SU-DHL-6 (cell line): ENCODE measurements around the gene CELSR2.

Source experiments
- H2AFZ ChIP-seq: fragments of 200-600 bp; sonication (generic); 2 replicates; pipeline ENCODE4 v1.6.1; 2014; ENCODE audit warnings: low read depth, mild to moderate bottlenecking, moderate library complexity, mixed read lengths, antibody characterized with exemption, low read length; ENCODE audit not compliant: severe bottlenecking
- H3F3A ChIP-seq: fragments of 200-600 bp; shearing (Covaris generic); 2 replicates; pipeline ENCODE4 v1.6.0; 2016; ENCODE audit warnings: antibody characterized with exemption, mild to moderate bottlenecking; ENCODE audit not compliant: insufficient read depth
- H3K27ac ChIP-seq: fragments of 200-600 bp; sonication (generic); 2 replicates; pipeline ENCODE4 v1.5.1; 2016; ENCODE audit warnings: low read depth, mild to moderate bottlenecking, low read length, moderate library complexity, mixed read lengths
- H3K27me3 ChIP-seq: fragments of 200-600 bp; sonication (generic), shearing (Covaris generic); 2 replicates; pipeline ENCODE4 v1.6.0; 2014; ENCODE audit warnings: mild to moderate bottlenecking, low read length
- H3K36me3 ChIP-seq: fragments of 200-600 bp; sonication (generic); 2 replicates; pipeline ENCODE4 v1.6.1; 2014; ENCODE audit warnings: mild to moderate bottlenecking, low read length, mixed read lengths
- H3K4me2 ChIP-seq: fragments of 300-600, 200-600 bp; shearing (Covaris generic), sonication (generic); 2 replicates; pipeline ENCODE4 v1.6.0; 2014; ENCODE audit warnings: low read length, low read depth, mild to moderate bottlenecking; ENCODE audit not compliant: poor library complexity, severe bottlenecking
- H3K4me3 ChIP-seq: fragments of 200-600 bp; sonication (generic); 2 replicates; pipeline ENCODE4 v1.5.1; 2014; ENCODE audit warnings: antibody characterized with exemption, low read length, mild to moderate bottlenecking, mixed read lengths; ENCODE audit not compliant: insufficient read depth, poor library complexity, severe bottlenecking
- H3K79me2 ChIP-seq: fragments of 200-600 bp; sonication (generic); 2 replicates; pipeline ENCODE4 v1.6.1; 2014; ENCODE audit warnings: mild to moderate bottlenecking, low read length, moderate library complexity; ENCODE audit not compliant: insufficient read depth
- H3K9ac ChIP-seq: fragments of 200-600 bp; sonication (generic); 2 replicates; pipeline ENCODE4 v1.7.0; 2014; ENCODE audit warnings: mild to moderate bottlenecking, low read length
- H3K9me2 ChIP-seq: fragments of 200-600 bp; sonication (generic); replicated peaks from 2 replicates; pipeline ENCODE4 v1.6.1; 2014; ENCODE audit warnings: low read length; ENCODE audit not compliant: insufficient read depth
- H3K9me3 ChIP-seq: fragments of 200-600 bp; sonication (generic); 2 replicates; pipeline ENCODE4 v1.6.1; 2014; ENCODE audit warnings: low read length, mixed read lengths; ENCODE audit not compliant: insufficient read depth
- H4K20me1 ChIP-seq: fragments of 200-600 bp; sonication (generic); 2 replicates; pipeline ENCODE4 v1.6.1; 2014; ENCODE audit warnings: low read depth, mild to moderate bottlenecking, antibody characterized with exemption, low read length, moderate library complexity, mixed read lengths
- CTCF ChIP-seq: fragments of 200-600 bp; sonication (generic); IDR thresholded peaks from one replicate; pipeline ENCODE4 v1.5.1; 2017; ENCODE audit warnings: antibody characterized with exemption, mild to moderate bottlenecking, low read length, moderate library complexity; ENCODE audit not compliant: insufficient read depth, poor library complexity, severe bottlenecking
- EZH2phosphoT487 ChIP-seq: fragments of 200-600 bp; sonication (generic), shearing (Covaris generic); conservative IDR thresholded peaks from 2 replicates; pipeline ENCODE4 v1.6.1; 2018; ENCODE audit warnings: mild to moderate bottlenecking, antibody characterized with exemption, low read length, moderate library complexity, mixed read lengths

CELSR2 gene

GRCh38 chr1:109204484-109204883, 44.9 kb upstream of the CELSR2 start:
- H3K9me2 ChIP-seq, result no peaks in the 10 kb centered on the region
- no peak overlapping the region for H3K27ac ChIP-seq
- H4K20me1 ChIP-seq, result no peaks in the 10 kb centered on the region
- no peaks in the 10 kb centered on the region for H3K27me3 ChIP-seq
- no peak overlapping the region for H3K9ac ChIP-seq
- TF ChIP-seq CTCF (no peak), EZH2phosphoT487 (no peak)
- H3K4me3 ChIP-seq, result no peak overlapping the region
- H3K36me3 ChIP-seq, result no peaks in the 10 kb centered on the region
- no peak overlapping the region for H3K4me2 ChIP-seq
- no peaks in the 10 kb centered on the region for H3K79me2 ChIP-seq
- no peaks in the 10 kb centered on the region for H3F3A ChIP-seq
- no peak overlapping the region for H2AFZ ChIP-seq
- no peaks in the 10 kb centered on the region for H3K9me3 ChIP-seq

GRCh38 chr1:109206339-109206738, 43.0 kb upstream of the CELSR2 start:
- Histone ChIP-seq H3K27me3 (no peaks in the 10 kb centered on the region), H3K9me2 (no peaks in the 10 kb centered on the region), H4K20me1 (no peaks in the 10 kb centered on the region), H3K27ac (no peak overlapping the region), H3K4me3 (no peak overlapping the region), H3K9me3 (no peaks in the 10 kb centered on the region), H3K9ac (no peak overlapping the region), H3K4me2 (no peak overlapping the region), H2AFZ (no peak overlapping the region), H3K36me3 (no peaks in the 10 kb centered on the region), H3K79me2 (no peaks in the 10 kb centered on the region), H3F3A (no peaks in the 10 kb centered on the region)
- TF ChIP-seq EZH2phosphoT487 (no peak), CTCF (no peak)

GRCh38 chr1:109207467-109208103, 41.8 kb upstream of the CELSR2 start:
- no peaks in the 10 kb centered on the region for H4K20me1 ChIP-seq
- H3K9me3 ChIP-seq, result no peaks in the 10 kb centered on the region
- H3F3A ChIP-seq, result no peaks in the 10 kb centered on the region
- no peaks in the 10 kb centered on the region for H3K79me2 ChIP-seq
- H3K27me3 ChIP-seq, result no peaks in the 10 kb centered on the region
- H3K27ac ChIP-seq, result no peak overlapping the region
- no peak overlapping the region for H2AFZ ChIP-seq
- no peak overlapping the region for H3K9ac ChIP-seq
- H3K36me3 ChIP-seq, result no peaks in the 10 kb centered on the region
- TF ChIP-seq CTCF, result no peak
- no peak for TF ChIP-seq EZH2phosphoT487
- H3K4me3 ChIP-seq, result no peak overlapping the region
- H3K9me2 ChIP-seq, result no peaks in the 10 kb centered on the region
- H3K4me2 ChIP-seq, result no peak overlapping the region
